GM21786 (cell line): Measurements from ENCODE around the gene CRK.

Experiments used
- ATAC-seq: cut with Tn5 transposase; IDR thresholded peaks from one replicate; pipeline ENCODE4 v1.9.1; 2021; ENCODE audit not compliant: unreplicated experiment

The CRK gene

GRCh38 chr17:1486802-1487695 is 31.0 kb upstream of the CRK start:
- no peak for ATAC-seq

GRCh38 chr17:1485423-1486376 is 29.7 kb upstream of the CRK start:
- ATAC-seq: no peak

GRCh38 chr17:1484676-1485422 is 28.8 kb upstream of the CRK start:
- ATAC-seq: peak; percentile 39

DNA sequence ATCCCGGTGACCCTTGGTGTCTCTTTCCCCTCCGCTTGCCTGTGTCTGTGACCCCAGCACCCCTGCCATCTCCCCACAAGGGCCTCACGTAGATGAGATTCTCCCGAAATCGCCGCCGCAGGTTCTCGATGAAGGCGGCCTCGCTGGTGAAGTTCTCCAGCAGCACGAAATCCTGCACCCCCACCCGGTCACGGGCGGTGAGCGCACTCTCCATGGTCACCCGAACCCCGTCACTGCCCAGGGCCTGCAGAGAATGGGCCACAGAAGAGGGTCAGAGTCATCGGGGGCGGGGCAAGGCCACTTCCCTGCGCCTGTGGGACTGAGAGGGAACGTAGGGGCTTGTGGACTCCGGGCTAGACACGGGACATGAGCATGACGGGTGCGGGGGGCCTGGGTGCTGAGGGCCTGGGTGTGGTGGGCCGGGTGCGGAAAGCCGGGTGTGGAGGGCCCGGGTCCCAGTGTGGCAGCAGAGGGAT is 28.1 kb upstream of the CRK start:
- ATAC-seq: no peak

GRCh38 chr17:1482680-1483079 is 26.6 kb upstream of the CRK start:
- ATAC-seq: no peak

DNA sequence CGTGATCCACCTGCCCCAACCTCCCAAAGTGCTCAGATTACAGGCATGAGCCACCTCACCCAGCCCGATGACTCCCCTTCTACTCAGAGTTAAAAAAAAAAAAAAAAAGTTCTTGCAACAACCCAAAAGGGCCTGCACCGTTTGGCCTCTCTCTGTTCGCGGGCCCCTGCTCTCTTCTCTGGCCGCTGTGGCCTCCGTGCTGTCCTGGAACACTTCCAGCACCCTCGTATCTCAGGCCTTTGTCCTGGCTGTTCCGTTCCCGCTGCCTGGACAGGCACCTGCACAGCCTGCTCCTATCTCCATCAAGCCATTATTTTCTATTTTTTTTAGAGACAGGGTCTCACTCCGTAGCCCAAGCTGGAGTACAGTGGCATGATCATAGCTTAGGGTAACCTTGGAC is 25.7 kb upstream of the CRK start:
- ATAC-seq: no peak

- no peak for ATAC-seq
Measured at GRCh38 chr17:1480747-1481465, 24.9 kb upstream of the CRK start.

DNA sequence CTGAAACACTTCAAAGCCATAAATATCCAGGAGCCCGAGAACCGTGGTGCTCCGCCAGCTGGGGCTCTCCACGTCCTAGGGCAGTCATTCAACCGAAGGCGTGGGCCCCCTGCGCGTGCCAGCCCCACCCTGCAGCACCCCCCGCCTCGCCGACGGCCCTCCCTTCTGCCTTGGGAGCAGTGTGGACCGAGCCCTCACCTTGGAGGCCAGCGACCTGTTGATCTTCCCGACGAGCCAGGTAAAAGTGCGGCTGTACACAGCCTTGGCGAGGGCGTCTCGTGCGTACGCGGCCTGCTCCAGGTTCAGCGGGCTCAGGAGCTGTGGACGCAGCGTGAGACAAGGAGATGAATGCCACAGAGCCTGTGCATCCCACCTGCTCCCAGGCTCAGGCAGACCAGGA is 22.4 kb upstream of the CRK start:
- no peak for ATAC-seq

DNA sequence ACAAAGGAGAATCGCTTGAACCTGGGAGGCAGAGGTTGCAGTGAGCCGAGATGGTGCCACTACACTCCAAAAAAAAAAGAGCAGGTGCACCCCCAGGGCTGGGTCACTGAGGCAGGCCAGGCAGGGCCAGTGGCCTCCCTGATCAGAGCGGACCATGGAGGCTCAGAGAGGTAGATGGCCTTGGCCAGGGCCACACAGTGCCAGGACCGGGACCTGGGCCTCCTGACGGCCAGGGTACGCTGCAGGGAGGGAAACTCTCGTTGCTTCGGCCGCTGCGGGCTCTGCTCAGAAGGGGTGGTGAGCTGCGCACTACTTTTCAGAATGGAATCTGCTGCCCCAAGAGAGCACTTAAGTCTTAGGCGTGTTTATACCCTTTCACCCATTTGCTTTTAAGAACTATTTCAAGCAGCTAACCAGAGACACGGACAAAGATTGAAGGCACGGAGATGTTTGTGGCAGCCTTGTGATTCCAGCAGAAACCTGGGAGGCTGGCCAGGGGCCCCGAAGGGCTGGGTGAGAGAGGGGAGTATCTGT is 19.4 kb upstream of the CRK start:
- ATAC-seq: no peak

GRCh38 chr17:1474402-1475189 is 18.6 kb upstream of the CRK start:
- peak; percentile 62 for ATAC-seq

DNA sequence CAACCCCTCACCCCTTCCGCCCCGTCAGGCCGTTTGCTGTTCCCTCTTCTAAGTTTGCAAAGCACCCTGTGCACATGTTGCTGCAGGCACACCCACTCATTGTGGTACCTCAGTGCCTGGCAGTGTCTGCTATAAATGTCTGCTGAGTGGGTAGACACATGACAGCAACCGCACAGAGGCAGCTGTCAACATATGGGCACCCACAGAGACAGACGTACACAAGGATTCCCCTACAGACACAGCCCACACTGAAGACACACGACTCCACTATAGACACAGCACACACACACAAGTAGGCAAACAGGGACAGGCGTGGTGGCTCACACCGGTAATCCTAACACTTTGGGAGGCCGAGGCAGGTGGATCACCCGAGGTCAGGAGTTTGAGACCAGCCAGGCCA is 17.8 kb upstream of the CRK start:
- no peak for ATAC-seq

GRCh38 chr17:1473170-1473569 is 17.1 kb upstream of the CRK start:
- no peak for ATAC-seq

- no peak for ATAC-seq
Measured at GRCh38 chr17:1471911-1472821, 16.1 kb upstream of the CRK start.

GRCh38 chr17:1471490-1471889 is 15.5 kb upstream of the CRK start:
- ATAC-seq: no peak

DNA sequence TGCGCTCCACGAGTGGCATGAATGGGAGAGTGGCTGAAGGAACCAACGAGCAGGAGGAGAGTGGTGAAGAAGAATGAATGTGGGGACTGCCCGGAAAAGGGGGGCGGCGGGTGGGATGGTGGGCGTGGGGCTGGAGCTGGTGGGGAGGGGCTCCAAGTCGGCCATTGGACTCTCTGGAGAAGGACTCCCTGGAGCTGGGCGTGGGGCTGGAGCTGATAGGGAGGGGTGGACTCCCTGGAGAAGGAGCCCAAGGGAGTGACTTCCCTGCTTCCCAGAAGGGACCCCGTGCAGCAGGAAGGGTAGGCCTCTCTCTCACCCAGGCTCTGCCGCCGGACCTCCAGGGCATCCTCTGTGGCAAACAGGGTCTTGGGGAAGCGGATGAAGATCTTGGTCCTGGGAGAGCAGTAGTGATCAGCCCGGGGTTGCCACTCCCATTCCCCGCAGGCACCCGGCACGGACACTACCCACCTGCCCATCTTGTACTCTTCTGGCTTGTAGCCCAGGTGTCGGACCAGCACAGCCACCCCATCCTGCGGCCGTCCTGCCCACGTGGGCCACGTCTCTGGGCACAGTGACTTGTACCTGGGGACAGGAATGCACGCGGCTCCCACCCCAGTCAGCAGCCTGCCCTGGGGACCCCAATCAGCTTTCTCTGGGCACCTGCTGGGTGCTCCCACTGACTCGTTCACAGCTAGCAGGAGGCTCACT is 14.9 kb upstream of the CRK start:
- no peak for ATAC-seq

DNA sequence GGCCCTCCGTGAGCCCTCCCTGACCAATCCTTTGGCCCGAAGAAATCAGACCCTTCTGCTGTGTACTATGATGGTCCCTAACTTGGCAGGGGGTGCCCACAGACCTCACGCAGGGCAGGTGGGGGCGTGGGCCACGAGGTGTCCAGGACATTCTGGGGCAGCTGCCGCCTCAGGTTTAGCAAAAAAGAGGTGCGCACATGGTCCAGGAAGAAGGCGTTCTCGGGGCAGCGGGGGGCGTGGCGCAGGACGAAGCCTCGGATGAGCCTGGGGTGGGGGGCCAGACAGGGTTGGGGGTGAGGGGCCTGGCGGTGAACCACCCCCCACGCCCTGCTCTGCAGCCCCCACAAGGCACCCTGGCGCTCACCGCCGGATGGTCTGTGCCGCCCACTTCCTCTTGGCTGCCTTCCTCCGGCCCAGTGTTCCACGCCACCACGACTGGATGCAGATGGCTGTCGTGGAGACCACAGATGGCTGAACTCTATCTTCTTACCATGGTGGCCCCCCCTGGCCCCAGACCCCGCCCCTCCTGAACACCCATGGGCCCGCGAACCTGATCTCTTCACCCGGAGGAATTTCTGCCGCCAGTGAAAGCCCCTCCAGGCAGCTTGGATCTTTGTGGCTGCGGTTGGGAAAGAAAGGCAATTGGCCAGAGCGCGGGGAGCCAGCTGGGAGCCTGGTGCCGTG is 14.2 kb upstream of the CRK start:
- ATAC-seq: no peak

DNA sequence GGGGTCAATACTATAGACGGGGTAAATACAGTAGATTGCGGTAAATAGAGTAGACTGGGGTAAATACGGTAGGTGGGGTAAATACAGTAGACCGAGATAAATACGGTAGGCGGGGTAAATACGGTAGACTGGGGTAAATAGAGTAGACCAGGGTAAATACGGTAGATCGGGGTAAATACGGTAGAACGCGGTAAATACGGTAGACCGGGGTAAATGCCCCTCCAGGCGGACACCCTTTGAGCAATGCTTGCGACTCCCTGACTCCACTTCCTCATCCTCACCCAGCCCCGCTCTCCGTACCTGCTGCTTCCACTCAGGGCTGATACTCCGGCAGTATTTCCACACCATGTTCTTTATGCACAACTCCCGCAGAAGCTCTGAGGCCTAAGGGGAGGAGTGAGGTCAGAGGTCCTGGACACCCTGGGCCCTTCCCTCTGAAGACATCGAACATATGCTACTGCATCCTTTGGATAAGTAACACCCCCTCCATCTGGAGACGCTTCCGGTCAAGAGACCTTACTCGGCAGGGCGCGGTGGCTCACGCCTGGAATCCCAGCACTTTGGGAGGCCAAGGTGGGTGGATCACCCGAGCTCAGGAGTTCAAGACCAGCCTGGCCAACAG is 13.3 kb upstream of the CRK start:
- no peak for ATAC-seq
